ENCODE results near the gene STK35. TPM values are rescaled to one million over a fixed set of nuclear protein-coding genes. Genes with fewer than 3 reads are reported as not detected.

Gene STK35
- total RNA-seq (10 to 100 TPM in 1 of 2 donors, 1 to 10 TPM in 1; 9.4 to 11.1 TPM), polyA plus RNA-seq (ENCODE audit: insufficient read length in 2 of 2) (10 to 100 TPM; 13.2 to 13.4 TPM)
- long read RNA-seq, donor 1: 0 reads
- long read RNA-seq, donor 2, full-length matches to known transcripts: 1 of 1 reads
- long read RNA-seq, donor 2, partial matches to known transcripts: 0 of 1 reads
- long read RNA-seq, donor 2, other reads (novel, unspliced or antisense): 0 of 1 reads
- long read RNA-seq, donor 3: 0 reads
- long read RNA-seq, donor 4: 0 reads

DNA sequence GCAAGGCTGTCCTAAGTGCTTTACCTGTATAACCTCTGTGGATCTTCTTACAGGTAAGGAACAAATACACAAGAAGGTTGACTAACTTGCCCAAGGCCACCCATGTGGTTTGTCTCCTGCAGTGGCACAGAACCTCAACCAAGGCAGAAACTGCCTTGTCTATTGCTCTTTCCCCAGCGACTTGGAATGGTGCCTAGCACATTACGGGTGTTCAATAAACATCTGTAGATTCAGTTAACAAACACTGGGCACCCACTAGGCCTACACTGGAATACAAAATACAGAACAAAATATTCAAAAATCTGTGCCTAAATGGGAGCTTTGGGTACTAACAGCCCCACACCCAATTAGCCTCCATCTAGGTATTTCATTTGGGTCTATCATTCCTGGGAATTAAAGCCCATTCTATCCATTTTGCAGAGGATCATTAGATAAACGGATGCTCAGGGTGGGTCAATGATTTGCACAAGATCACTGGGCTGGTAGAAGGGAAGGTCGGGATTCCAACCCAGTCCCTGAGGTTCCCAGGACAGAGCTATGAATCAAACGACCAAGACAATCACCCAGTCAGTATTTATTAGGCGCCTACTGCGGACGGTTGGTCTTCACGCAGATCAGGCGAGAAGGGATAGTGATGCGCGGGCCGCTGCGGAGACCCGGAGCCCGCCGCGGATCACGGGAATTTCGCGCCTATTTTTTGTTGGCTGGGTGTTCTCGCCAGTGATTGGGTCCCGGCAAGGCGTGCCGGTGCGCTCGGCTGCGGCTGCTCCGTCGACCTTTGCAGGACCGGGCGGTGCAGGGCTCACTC lies at the start of gene STK35:
Gene STK35, plus strand, starts transcription at position 771 of the 808 bp plus-strand sequence. CDS start 55 bp downstream, outside the sequence.
- peak in 2 of 6 donors; percentile 13 to 88 for DNase-seq (ENCODE audit: low read depth in 4 of 6, low spot score in 6 of 6)
- H3K27me3 ChIP-seq (ENCODE audit: control insufficient read depth, insufficient read depth, low read length): no peaks in the 10 kb centered on the region
- no peaks in the 10 kb centered on the region for H3K9me3 ChIP-seq (ENCODE audit: control insufficient read depth, insufficient read depth, low read length)
- H3K36me3 ChIP-seq (ENCODE audit: control insufficient read depth, insufficient read depth, low read length): no peaks in the 10 kb centered on the region
- H3K4me1 ChIP-seq (ENCODE audit: control insufficient read depth, insufficient read depth, low read length): peaks cover 21% of the 10 kb centered on the region
- peak within 1 kb of the TSS; percentile 98 for H3K27ac ChIP-seq (ENCODE audit: low read depth, low read length)
- H3K4me3 ChIP-seq (ENCODE audit: low read depth, low read length): peak within 1 kb of the TSS; percentile 87
- WGBS (ENCODE audit: insufficient coverage): under 1% methylated on average over 32 of the region's 32 CpGs

DNA sequence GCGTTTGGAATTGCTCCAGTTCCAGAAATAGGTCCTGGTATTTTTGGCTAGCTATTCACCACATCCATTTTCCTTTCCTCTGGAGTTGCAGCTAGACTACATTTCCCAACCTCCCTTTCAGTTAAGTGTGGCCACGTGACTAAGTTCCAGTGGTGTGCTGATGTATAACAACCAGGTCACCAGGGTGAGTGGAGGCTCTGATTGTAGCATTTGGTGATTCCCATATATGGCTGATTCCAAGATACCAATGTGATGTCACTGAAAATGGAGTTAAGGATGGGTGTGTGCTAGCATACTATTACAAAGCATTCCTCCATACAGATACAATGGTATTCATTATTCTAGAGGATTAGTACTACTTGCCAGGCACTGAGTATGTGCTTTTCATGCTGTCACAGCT lies 49.7 kb upstream of the STK35 start:
- Histone ChIP-seq H3K9me3 (ENCODE audit: control insufficient read depth, insufficient read depth, low read length) (peaks cover 3% of the 10 kb centered on the region), H3K27ac (ENCODE audit: low read depth, low read length) (no peak overlapping the region), H3K27me3 (ENCODE audit: control insufficient read depth, insufficient read depth, low read length) (no peaks in the 10 kb centered on the region), H3K36me3 (ENCODE audit: control insufficient read depth, insufficient read depth, low read length) (no peaks in the 10 kb centered on the region), H3K4me1 (ENCODE audit: control insufficient read depth, insufficient read depth, low read length) (no peaks in the 10 kb centered on the region), H3K4me3 (ENCODE audit: low read depth, low read length) (no peak overlapping the region)
- no peak for DNase-seq (ENCODE audit: low read depth in 4 of 6, low spot score in 6 of 6)
- WGBS (ENCODE audit: insufficient coverage): no CpG with 5 or more reads among the region's 2 CpGs

DNA sequence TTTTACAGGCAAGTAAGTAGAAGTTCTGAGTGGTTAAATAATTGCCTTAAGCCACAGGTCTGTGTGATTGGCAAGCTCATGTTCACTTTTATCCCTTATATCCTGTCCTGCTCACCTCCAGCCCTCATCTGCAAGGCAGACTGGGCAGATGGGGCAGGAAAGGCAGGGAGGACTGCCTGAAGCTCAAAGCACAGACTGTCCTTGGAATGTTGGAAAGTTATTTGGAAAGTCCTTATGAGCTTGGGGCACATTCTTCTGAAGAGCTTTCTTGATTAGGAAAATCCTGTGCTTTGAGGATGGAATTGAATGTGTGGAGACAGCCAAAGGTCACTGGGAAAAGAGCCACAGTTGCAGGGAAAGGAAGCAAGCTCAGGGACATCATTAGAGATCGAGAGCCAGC lies 48.9 kb upstream of the STK35 start:
- 68% methylated on average over 1 of the region's 1 CpG for WGBS (ENCODE audit: insufficient coverage)
- Histone ChIP-seq H3K4me3 (ENCODE audit: low read depth, low read length) (no peak overlapping the region), H3K27me3 (ENCODE audit: control insufficient read depth, insufficient read depth, low read length) (no peaks in the 10 kb centered on the region)

DNA sequence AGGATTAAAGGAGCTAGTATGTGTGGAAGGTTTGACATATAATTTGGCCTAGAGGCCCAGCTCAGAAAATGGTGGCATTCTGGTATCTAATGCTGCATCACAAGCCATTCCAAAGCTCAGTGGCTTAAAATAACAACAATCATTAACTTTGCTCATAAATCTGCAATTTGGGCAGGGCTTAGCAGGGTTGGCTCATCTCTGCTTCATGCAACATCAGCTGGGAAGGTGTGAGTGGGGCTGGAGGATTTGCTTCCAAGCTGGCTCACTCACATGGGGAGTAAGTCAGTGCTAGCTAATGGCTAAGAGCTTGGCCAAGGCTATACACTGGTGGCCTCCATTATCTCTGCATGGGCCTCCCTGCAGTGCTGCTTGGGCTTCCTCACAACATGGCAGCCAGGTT lies 48.0 kb upstream of the STK35 start:
- Histone ChIP-seq H3K4me1 (ENCODE audit: control insufficient read depth, insufficient read depth, low read length) (no peaks in the 10 kb centered on the region), H3K4me3 (ENCODE audit: low read depth, low read length) (no peak overlapping the region), H3K27me3 (ENCODE audit: control insufficient read depth, insufficient read depth, low read length) (no peaks in the 10 kb centered on the region)

More for the DNA sequence above, 48.9 kb upstream of the STK35 start:
- H3K9me3 ChIP-seq (ENCODE audit: control insufficient read depth, insufficient read depth, low read length): peaks cover 3% of the 10 kb centered on the region
- no peaks in the 10 kb centered on the region for H3K4me1 ChIP-seq (ENCODE audit: control insufficient read depth, insufficient read depth, low read length)
- H3K36me3 ChIP-seq (ENCODE audit: control insufficient read depth, insufficient read depth, low read length): no peaks in the 10 kb centered on the region
- H3K27ac ChIP-seq (ENCODE audit: low read depth, low read length): no peak overlapping the region
- DNase-seq (ENCODE audit: low read depth in 4 of 6, low spot score in 6 of 6): no peak

DNA sequence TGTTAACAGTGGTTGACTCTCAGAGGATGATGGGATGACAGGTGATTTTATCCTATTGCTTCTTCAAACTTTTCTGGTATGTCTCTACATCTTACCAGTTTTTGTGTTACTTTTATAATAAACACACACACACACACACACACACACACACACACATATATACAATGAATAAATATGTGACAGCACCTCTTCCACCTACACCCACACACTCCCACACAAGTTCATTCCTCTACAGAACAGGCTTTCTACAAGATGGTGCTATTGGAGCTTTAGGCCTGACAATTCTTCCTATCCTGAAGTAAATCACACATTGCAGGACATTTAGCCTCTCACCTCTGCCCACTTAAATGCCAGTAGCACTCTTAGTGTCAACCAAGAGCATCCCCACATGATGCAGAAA lies 46.7 kb upstream of the STK35 start:
- DNase-seq (ENCODE audit: low read depth in 4 of 6, low spot score in 6 of 6): no peak
- H3K9me3 ChIP-seq (ENCODE audit: control insufficient read depth, insufficient read depth, low read length): peaks cover 3% of the 10 kb centered on the region
- H3K4me3 ChIP-seq (ENCODE audit: low read depth, low read length): no peak overlapping the region
- no peaks in the 10 kb centered on the region for H3K36me3 ChIP-seq (ENCODE audit: control insufficient read depth, insufficient read depth, low read length)
- H3K27me3 ChIP-seq (ENCODE audit: control insufficient read depth, insufficient read depth, low read length): no peaks in the 10 kb centered on the region
- no peaks in the 10 kb centered on the region for H3K4me1 ChIP-seq (ENCODE audit: control insufficient read depth, insufficient read depth, low read length)
- H3K27ac ChIP-seq (ENCODE audit: low read depth, low read length): no peak overlapping the region

More for the DNA sequence above, 48.0 kb upstream of the STK35 start:
- Histone ChIP-seq H3K27ac (ENCODE audit: low read depth, low read length) (no peak overlapping the region), H3K36me3 (ENCODE audit: control insufficient read depth, insufficient read depth, low read length) (no peaks in the 10 kb centered on the region), H3K9me3 (ENCODE audit: control insufficient read depth, insufficient read depth, low read length) (peaks cover 3% of the 10 kb centered on the region)
- no peak for DNase-seq (ENCODE audit: low read depth in 4 of 6, low spot score in 6 of 6)

DNA sequence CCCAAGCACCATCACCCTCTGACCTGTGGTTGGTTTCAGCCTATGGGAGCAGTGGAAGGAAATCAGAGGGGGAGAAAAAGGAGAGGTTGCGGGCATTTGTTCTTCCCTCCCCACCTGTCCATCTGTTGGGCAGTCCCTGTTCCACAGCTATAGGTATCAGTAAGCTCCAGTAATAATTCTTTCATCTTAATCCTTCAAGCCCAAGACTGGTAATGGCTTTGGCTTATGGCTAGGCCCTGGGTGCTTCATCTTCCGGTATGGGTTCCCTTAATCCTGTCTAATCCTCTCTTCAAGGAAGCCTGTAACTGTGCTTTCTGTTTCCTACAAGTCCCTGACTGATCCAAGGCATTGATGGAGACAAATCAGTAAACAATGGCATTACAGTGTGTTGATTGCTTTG lies 42.2 kb upstream of the STK35 start:
- Histone ChIP-seq H3K27ac (ENCODE audit: low read depth, low read length) (no peak overlapping the region), H3K27me3 (ENCODE audit: control insufficient read depth, insufficient read depth, low read length) (no peaks in the 10 kb centered on the region), H3K9me3 (ENCODE audit: control insufficient read depth, insufficient read depth, low read length) (no peaks in the 10 kb centered on the region), H3K36me3 (ENCODE audit: control insufficient read depth, insufficient read depth, low read length) (no peaks in the 10 kb centered on the region), H3K4me3 (ENCODE audit: low read depth, low read length) (no peak overlapping the region), H3K4me1 (ENCODE audit: control insufficient read depth, insufficient read depth, low read length) (no peaks in the 10 kb centered on the region)
- 60% methylated on average over 1 of the region's 2 CpGs for WGBS (ENCODE audit: insufficient coverage)
- DNase-seq (ENCODE audit: low read depth in 4 of 6, low spot score in 6 of 6): no peak

DNA sequence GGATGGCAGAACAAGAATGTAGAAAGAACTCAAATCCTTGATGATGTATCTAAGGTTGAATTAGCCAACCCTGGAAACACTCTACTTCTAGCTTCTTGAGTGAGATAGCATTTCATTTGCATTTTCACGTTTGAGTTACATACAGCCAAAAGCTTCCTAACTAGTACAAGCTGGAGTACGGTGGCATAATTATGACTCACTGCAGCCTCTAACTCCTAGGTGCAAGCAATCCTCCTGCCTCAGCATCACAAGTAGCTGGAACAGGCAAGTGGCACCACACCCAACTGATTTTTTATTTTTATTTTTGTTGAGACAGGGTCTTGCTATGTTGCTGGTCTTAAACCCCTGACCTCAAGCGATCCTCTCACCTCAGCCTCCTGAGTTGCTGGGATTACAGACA lies 36.5 kb upstream of the STK35 start:
- Histone ChIP-seq H3K36me3 (ENCODE audit: control insufficient read depth, insufficient read depth, low read length) (no peaks in the 10 kb centered on the region), H3K9me3 (ENCODE audit: control insufficient read depth, insufficient read depth, low read length) (no peaks in the 10 kb centered on the region), H3K27me3 (ENCODE audit: control insufficient read depth, insufficient read depth, low read length) (no peaks in the 10 kb centered on the region), H3K4me3 (ENCODE audit: low read depth, low read length) (no peak overlapping the region), H3K27ac (ENCODE audit: low read depth, low read length) (no peak overlapping the region), H3K4me1 (ENCODE audit: control insufficient read depth, insufficient read depth, low read length) (no peaks in the 10 kb centered on the region)
- 67% methylated on average over 2 of the region's 3 CpGs for WGBS (ENCODE audit: insufficient coverage)
- DNase-seq (ENCODE audit: low read depth in 4 of 6, low spot score in 6 of 6): no peak

DNA sequence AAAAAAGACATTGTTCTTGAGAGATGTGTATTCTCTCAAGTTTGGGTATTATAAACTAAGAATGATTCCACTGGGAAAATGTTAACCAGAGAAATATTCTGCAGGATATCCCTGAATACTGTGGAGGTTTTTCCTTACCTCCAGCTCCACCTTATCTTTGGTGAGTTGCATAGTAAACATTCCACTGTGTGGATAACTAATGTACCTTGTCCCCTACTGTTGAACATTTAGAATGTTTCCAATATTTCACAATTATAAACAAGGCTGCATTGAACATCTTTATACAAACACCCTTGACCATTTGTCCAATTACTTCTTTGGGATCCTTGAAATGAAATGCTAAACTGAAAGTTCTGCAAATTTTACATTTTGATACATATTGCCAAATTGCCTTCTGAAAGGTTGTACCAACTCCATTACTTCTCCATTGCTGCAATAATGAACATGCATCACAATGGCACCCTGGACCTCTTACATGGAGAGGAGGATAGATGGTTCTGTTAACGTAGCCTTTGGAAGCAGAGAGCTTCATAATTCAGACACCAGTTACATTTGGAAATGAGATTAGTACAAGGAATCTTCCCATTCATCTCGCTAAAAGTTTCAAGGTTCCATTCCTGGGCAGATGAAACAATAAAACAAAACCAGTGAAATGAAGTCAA lies 35.0 kb upstream of the STK35 start:
- Histone ChIP-seq H3K27me3 (ENCODE audit: control insufficient read depth, insufficient read depth, low read length) (no peaks in the 10 kb centered on the region), H3K9me3 (ENCODE audit: control insufficient read depth, insufficient read depth, low read length) (no peaks in the 10 kb centered on the region), H3K27ac (ENCODE audit: low read depth, low read length) (no peak overlapping the region), H3K4me1 (ENCODE audit: control insufficient read depth, insufficient read depth, low read length) (no peaks in the 10 kb centered on the region), H3K36me3 (ENCODE audit: control insufficient read depth, insufficient read depth, low read length) (no peaks in the 10 kb centered on the region), H3K4me3 (ENCODE audit: low read depth, low read length) (no peak overlapping the region)
- peak in 1 of 6 donors; percentile 27 for DNase-seq (ENCODE audit: low read depth in 4 of 6, low spot score in 6 of 6)
- WGBS (ENCODE audit: insufficient coverage): no CpG with 5 or more reads among the region's 2 CpGs

DNA sequence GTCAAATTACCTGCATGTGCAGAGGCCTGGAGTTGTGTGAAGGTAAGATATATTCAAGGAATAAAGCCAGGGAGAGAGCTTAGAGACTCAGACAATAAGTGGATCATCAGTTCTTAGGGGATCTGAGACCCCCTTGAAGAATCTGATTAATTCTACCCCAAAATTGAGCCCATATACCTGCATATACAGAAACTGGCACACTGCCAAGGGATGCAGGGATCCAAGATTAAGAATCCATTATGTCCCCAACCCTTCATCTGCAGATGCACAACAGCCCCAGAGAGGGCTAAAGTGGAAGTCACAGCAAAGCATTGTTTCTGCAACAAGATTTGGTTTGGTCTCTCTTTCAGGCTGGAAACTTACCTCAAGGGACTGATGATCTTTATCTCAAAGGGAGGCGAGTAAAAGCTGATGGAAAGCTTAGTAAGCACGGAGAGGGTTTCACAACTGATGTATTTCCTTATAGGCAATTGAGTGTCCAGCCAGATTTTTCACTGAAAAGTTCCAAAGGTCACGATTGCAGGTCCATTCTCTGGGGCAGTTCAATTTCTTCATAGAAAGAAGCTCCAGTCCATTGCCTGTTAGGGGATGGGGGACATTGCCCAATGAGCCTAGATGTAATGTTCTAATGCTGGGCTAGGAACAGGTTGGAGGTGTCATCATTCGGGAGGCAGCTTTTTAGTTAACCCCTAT lies 20.9 kb upstream of the STK35 start:
- Histone ChIP-seq H3K4me1 (ENCODE audit: control insufficient read depth, insufficient read depth, low read length) (no peaks in the 10 kb centered on the region), H3K9me3 (ENCODE audit: control insufficient read depth, insufficient read depth, low read length) (no peaks in the 10 kb centered on the region), H3K27ac (ENCODE audit: low read depth, low read length) (no peak overlapping the region), H3K36me3 (ENCODE audit: control insufficient read depth, insufficient read depth, low read length) (no peaks in the 10 kb centered on the region), H3K27me3 (ENCODE audit: control insufficient read depth, insufficient read depth, low read length) (no peaks in the 10 kb centered on the region), H3K4me3 (ENCODE audit: low read depth, low read length) (no peak overlapping the region)
- WGBS (ENCODE audit: insufficient coverage): 83% methylated on average over 2 of the region's 4 CpGs
- no peak for DNase-seq (ENCODE audit: low read depth in 4 of 6, low spot score in 6 of 6)
